Lung (tissue), 12 donors: ENCODE measurements around the gene PTPRN2. TPM values are rescaled to one million over a fixed set of nuclear protein-coding genes. Genes with fewer than 3 reads are reported as not detected.

Experiments
- ATAC-seq: fragments of 200-7000 bp; cut with Tn5 transposase; one replicate; pipeline ENCODE4 v1.9.1; 2020; ENCODE audit warnings: moderate number of reproducible peaks; ENCODE audit not compliant: insufficient read depth, low FRiP score
- DNase-seq, 3 donors: peaks; one replicate each; pipeline ENCODE4 v3.0.0-alpha.2; 2013 to 2017
- H3K27ac ChIP-seq, 2 donors: one replicate each; pipeline ENCODE4 v1.5.1; 2013; ENCODE audit warnings: mild to moderate bottlenecking in 2 of 2, moderate library complexity in 2 of 2, control low read depth in 1 of 2, inconsistent platforms in 1 of 2, low read depth in 1 of 2, low read length in 1 of 2
- H3K27me3 ChIP-seq, 3 donors: one replicate each; pipeline ENCODE4 v1.5.1; 2013; ENCODE audit warnings: low read length in 2 of 3; ENCODE audit not compliant: control insufficient read depth in 3 of 3, insufficient read depth in 3 of 3
- H3K36me3 ChIP-seq, 4 donors: one replicate each; pipeline ENCODE4 v1.5.1; 2013; ENCODE audit warnings: low read length in 4 of 4, mild to moderate bottlenecking in 1 of 4, moderate library complexity in 1 of 4; ENCODE audit not compliant: control insufficient read depth in 4 of 4, insufficient read depth in 4 of 4
- H3K4me1 ChIP-seq, 5 donors: one replicate each; pipeline ENCODE4 v1.5.1; 2013; ENCODE audit warnings: low read length in 5 of 5, mild to moderate bottlenecking in 2 of 5, moderate library complexity in 1 of 5; ENCODE audit not compliant: control insufficient read depth in 5 of 5, insufficient read depth in 5 of 5
- H3K4me3 ChIP-seq: one replicate; pipeline ENCODE4 v1.5.1; 2013; ENCODE audit warnings: mild to moderate bottlenecking, control low read depth, moderate library complexity
- H3K9ac ChIP-seq, 2 donors: one replicate each; pipeline ENCODE4 v1.5.1; 2013; ENCODE audit warnings: low read length in 2 of 2, control low read depth in 1 of 2; ENCODE audit not compliant: insufficient read depth in 1 of 2
- H3K9me3 ChIP-seq, 4 donors: one replicate each; pipeline ENCODE4 v1.5.1; 2013; ENCODE audit warnings: low read length in 3 of 4, mild to moderate bottlenecking in 1 of 4, moderate library complexity in 1 of 4; ENCODE audit not compliant: control insufficient read depth in 4 of 4, insufficient read depth in 3 of 4
- WGBS, 2 donors: extraction: QIAGEN DNeasy Blood & Tissue Kit; methylation state at CpG; one replicate each; pipeline ENCODE4 v1.1.7; 2013; 5-methylcytosine and 5-hydroxymethylcytosine counted together
- polyA plus RNA-seq, 2 donors: library from polyadenylated mRNA; stranded (reverse); fragments of 200-250 nt; gene quantifications; one replicate each; pipeline ENCODE4 v1.2.1, GENCODE V29; 2013
- total RNA-seq, 2 donors: library from RNA; depleted of rRNA in 1 of 2; stranded (reverse); fragments of >200 nt in 1 of 2; gene quantifications; one replicate each; pipeline ENCODE4 v1.2.1, GENCODE V29; 2014 to 2021
- TF ChIP-seq, protein P1 (sequence below): IDR thresholded peaks from 2 replicates; pipeline ENCODE4 v1.5.1; 2012; ENCODE audit warnings: mild to moderate bottlenecking; ENCODE audit errors: control extremely low read depth, extremely low read depth
- donor health status: control.
- donor health status: control.
- donor health status: Bipolar disorder and iron deficiency.
- donor health status: healthy.
- donor health status: DM: yes; HTN: yes; CAD: no.

PTPRN2 gene
- total and polyA plus RNA-seq, 4 donors = 2.1 to 7.4 (median 4.4) TPM

DNA sequence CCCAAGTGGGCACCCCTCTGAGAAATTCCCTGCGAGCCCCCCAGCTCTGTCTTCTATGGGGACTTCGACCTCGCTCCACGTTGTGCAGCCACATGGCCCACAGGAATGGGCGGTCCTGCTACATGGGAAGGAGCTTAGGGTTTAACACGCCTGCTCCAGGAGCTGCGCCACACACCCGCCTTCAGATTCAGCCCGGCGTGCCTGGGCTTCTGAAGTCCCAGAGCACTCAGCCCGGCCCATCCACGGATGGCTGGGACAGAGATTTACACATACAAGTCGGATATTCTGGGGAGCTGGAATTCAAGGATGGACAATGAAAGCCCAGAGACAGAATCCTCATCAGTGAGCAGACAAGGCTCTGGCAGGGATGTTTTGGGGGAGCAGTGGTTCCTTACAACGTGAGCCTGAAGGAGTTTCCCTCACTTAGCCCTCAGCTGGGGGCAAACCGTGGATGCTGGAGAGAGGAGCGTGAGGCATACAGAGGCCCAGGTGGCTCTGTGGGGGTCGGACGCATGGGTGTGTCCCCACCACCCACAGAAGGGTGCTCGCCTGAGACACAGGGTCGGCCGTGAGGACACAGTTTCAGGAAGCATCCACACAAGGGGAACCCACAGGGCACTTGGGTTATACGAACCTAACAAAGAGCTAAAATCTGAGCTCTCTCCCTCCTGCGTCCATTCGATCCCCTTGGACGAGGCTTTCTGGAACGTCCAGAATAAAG is 877.9 kb downstream of the PTPRN2 start:
- DNase-seq (peak in 1 of 3 donors; percentile 7), ATAC-seq (no peak)
- TF ChIP-seq, protein P1, sequence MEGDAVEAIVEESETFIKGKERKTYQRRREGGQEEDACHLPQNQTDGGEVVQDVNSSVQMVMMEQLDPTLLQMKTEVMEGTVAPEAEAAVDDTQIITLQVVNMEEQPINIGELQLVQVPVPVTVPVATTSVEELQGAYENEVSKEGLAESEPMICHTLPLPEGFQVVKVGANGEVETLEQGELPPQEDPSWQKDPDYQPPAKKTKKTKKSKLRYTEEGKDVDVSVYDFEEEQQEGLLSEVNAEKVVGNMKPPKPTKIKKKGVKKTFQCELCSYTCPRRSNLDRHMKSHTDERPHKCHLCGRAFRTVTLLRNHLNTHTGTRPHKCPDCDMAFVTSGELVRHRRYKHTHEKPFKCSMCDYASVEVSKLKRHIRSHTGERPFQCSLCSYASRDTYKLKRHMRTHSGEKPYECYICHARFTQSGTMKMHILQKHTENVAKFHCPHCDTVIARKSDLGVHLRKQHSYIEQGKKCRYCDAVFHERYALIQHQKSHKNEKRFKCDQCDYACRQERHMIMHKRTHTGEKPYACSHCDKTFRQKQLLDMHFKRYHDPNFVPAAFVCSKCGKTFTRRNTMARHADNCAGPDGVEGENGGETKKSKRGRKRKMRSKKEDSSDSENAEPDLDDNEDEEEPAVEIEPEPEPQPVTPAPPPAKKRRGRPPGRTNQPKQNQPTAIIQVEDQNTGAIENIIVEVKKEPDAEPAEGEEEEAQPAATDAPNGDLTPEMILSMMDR = no peak
- H3K36me3 ChIP-seq = no peaks in the 10 kb centered on the region
- H3K9ac ChIP-seq = no peak overlapping the region
- no peaks in the 10 kb centered on the region for H3K4me1 ChIP-seq
- WGBS, 2 donors = 82 to 85% methylated on average over 26 of the region's 26 CpGs
- H3K9me3 ChIP-seq = no peaks in the 10 kb centered on the region
- no peak overlapping the region for H3K27ac ChIP-seq
- H3K4me3 ChIP-seq = no peak overlapping the region
- H3K27me3 ChIP-seq = peaks cover 0 to 21% (median 5%) of the 10 kb centered on the region in 3 donors

DNA sequence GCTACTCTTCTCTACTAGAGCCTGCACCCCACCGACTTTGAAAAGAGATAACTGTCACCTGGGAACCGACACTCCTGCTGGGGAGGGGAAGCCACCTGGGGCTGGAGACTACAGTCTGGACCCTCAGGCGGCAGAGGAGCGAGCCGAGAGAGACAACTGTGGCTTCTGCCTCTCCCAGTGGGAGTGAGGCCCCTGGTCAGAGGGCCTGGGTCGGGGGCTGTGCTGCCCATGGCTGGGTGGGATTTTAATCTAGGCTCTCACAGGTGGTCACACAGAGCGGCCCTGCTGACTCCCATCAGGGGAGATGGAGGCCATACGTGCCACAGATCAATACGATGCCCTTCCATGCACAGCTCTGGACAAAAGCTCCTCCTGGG is 878.7 kb downstream of the PTPRN2 start:
- ATAC-seq (no peak), DNase-seq (peak in 1 of 3 donors; percentile 3)
- no peak overlapping the region for H3K9ac ChIP-seq
- TF ChIP-seq, protein P1 = no peak
- H3K9me3 ChIP-seq = no peaks in the 10 kb centered on the region
- peaks cover 0 to 21% (median 5%) of the 10 kb centered on the region in 3 donors for H3K27me3 ChIP-seq
- WGBS, 2 donors = 72% methylated on average over 9 of the region's 9 CpGs
- H3K4me1 ChIP-seq = no peaks in the 10 kb centered on the region
- no peak overlapping the region for H3K27ac ChIP-seq
- no peaks in the 10 kb centered on the region for H3K36me3 ChIP-seq
- H3K4me3 ChIP-seq = no peak overlapping the region

DNA sequence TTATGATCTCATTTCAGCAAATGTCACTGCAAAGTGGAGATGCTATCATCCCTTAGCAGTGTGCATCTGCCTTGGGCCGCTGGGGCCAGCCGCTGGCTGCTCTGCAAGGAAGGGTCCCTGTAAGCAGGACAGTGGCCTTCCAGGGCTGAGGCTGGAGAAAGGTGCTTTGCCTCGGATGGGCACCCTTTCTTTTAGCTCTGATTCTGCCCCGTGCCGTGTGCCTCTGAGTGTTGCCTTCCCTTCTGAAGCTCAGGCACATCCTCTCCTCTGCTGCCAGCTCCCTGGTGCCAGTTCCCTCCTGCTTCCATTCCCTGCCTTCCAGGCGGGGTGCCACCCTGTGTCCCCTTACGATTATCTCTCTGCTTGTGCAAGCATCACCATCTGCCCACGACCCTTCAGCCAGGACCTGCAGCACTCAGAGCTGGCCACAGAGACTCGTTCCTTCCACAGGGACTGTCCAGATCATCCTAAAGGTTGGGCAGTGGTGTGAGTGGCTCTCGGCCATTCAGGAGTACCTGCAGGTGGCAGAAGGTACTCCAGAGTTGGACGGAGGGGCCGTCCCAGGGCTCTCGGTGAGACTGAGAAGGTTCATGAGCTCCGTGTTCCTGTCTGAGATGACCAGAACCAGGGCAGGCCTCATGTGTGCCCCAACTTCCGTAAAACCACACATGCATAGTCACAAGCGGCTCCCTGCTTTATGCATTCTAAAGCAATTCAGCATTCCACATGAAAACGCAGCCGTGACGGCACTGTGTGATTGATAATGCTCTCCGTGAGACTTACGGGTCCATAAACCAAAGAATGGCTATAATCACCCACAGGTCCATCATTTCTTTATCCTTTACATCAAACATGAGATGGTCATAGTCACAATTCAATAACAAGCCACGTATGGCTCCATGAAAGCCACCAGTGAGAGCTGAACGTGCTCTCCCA is 879.4 kb downstream of the PTPRN2 start:
- Histone ChIP-seq H3K27me3 (peaks cover 4 to 22% (median 5%) of the 10 kb centered on the region in 3 donors), H3K27ac (no peak overlapping the region), H3K36me3 (no peaks in the 10 kb centered on the region), H3K4me3 (no peak overlapping the region), H3K4me1 (no peaks in the 10 kb centered on the region), H3K9ac (no peak overlapping the region), H3K9me3 (no peaks in the 10 kb centered on the region)
- 71% methylated on average over 23 of the region's 23 CpGs for WGBS, 2 donors
- TF ChIP-seq, protein P1 = no peak
- peak in 1 of 3 donors; percentile 2 for DNase-seq
- no peak for ATAC-seq
